Measurements from ENCODE around the gene ERBB4. TPM values are rescaled to one million over a fixed set of nuclear protein-coding genes. Genes with fewer than 3 reads are reported as not detected.
"Not testable (repeated sequence)": the region's sequence is repeated elsewhere in the genome, so short reads cannot be mapped to it uniquely, and the experiment has no call there.

ERBB4 gene
- total RNA-seq, 1 donor from 2014 or later = not detected

- intact Hi-C loops (cut with micrococcal nuclease) = no loop called here
These were observed 889.3 kb downstream of the ERBB4 start for GRCh38 chr2:211649331-211649730.

DNA sequence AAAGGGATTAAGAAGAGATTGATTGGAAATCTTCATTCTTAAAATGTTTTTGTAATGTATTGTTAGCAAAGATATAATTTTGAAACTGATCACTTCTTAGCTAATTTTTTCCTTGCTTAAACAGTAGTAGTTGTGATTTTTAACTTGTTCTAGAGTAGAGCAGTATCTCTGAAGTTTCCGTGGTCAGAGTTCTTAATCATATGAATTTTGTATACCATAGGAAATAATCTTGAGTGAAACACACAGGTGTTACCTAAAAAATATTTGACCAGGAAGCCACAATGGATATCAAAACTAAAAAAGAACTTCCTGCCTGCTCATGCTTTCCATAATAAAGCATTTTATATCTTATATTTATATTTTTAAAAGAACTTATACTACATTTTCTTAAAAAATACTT lies 907.1 kb downstream of the ERBB4 start:
- intact Hi-C loops (cut with micrococcal nuclease) = no loop called here

- intact Hi-C loops (cut with micrococcal nuclease) = no loop called here
These were observed 915.5 kb downstream of the ERBB4 start for GRCh38 chr2:211623096-211623495.

GRCh38 chr2:211620986-211621385 lies 917.6 kb downstream of the ERBB4 start:
- intact Hi-C loops (cut with micrococcal nuclease) = no loop called here

GRCh38 chr2:211617803-211618202 lies 920.8 kb downstream of the ERBB4 start:
- intact Hi-C loops (cut with micrococcal nuclease) = no loop called here

- intact Hi-C loops (cut with micrococcal nuclease) = no loop called here
These were observed 927.0 kb downstream of the ERBB4 start for GRCh38 chr2:211611621-211612020.

DNA sequence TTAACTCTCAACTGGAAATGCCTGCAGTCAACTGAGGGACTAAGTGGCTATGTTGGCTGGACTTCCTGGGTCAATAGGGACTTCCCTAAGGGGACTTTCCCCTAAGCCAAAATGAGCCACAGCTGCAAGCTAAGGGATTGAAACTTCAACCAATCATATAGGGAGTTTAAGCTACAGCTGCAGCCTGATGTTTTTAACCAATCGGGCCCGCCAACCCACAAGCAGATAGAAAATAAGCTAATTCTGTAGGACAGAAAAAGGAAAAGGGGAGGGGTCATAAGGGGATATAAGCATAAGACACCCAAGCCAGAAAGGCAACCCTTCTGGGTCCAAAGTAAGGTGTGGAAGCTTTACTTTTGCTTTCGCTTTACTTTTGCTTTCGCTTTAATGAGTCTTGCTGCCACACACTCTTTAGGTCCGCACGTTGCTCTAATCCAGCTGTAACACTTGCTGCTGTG lies 927.5 kb downstream of the ERBB4 start:
- intact Hi-C loops (cut with micrococcal nuclease) = no loop called here

GRCh38 chr2:211609127-211609526 lies 929.5 kb downstream of the ERBB4 start:
- intact Hi-C loops (cut with micrococcal nuclease) = no loop called here

GRCh38 chr2:211599146-211599545 lies 939.5 kb downstream of the ERBB4 start:
- intact Hi-C loops (cut with micrococcal nuclease) = no loop called here

GRCh38 chr2:211598238-211598637 lies 940.4 kb downstream of the ERBB4 start:
- intact Hi-C loops (cut with micrococcal nuclease) = no loop called here

- intact Hi-C loops (cut with micrococcal nuclease) = not testable (repeated sequence)
These were observed 946.6 kb downstream of the ERBB4 start for GRCh38 chr2:211592006-211592405.

DNA sequence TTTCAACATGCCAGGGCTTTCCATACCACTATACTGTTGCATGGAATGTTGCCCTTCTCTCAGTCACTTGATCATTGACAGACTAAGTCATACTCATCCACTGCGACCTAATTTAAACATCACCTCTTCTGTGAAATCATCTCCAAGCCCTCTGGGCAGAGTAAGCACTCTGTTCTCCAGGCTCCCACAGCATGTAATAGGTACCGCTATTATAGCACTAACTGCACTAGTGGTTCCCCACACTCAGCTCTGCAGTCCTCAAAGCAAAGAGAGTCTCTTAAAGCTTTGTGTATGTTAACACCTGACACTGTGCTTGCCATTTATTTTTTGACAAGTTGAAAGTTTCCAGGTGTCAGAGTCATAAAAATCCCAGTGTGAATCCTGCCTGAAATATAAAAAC lies 947.2 kb downstream of the ERBB4 start:
- intact Hi-C loops (cut with micrococcal nuclease) = no loop called here

GRCh38 chr2:211568439-211568838 lies 970.2 kb downstream of the ERBB4 start:
- intact Hi-C loops (cut with micrococcal nuclease) = no loop called here

GRCh38 chr2:211564441-211564840 lies 974.2 kb downstream of the ERBB4 start:
- intact Hi-C loops (cut with micrococcal nuclease) = no loop called here

- intact Hi-C loops (cut with micrococcal nuclease) = no loop called here
These were observed 993.0 kb downstream of the ERBB4 start for GRCh38 chr2:211545582-211545981.

DNA sequence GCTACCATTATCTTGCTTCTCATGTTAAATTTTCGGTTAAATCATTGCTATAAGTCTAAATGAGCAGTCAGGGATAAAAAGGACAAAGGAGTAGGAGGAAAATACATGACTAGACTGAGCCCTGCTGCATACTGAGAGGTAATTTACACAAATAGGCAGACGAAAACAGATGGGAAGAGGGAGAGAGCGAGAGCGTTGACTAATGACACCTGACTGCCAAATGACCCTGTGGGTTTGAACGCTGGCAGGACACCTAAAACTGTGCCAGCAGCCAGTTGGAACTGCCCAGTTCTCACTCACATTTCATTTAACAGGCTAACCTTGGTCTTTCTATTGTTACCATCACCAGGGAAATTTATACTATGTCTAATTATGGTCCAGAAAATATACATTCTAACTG lies 1004.0 kb downstream of the ERBB4 start:
- intact Hi-C loops (cut with micrococcal nuclease) = no loop called here

GRCh38 chr2:211524248-211524647 lies 1014.4 kb downstream of the ERBB4 start:
- intact Hi-C loops (cut with micrococcal nuclease) = not testable (repeated sequence)

DNA sequence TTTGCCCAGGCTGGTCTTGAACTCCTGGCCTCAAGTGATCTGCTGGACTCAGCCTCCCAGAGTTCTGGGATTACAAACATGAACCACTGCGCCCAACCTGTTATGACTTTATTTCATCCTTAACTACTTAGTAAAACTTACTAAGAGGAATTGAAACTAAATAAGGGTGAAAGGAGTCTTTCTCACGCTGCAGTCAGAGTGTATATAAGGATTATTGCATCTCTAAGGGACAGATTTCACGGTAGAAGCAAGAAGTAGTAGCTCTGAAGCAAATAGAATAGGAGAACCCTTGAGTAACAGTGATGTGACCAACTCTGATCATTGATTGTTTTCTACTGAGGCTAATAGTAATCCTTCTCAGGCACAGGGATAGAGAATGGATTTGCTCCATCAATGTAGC lies 1022.1 kb downstream of the ERBB4 start:
- intact Hi-C loops (cut with micrococcal nuclease) = no loop called here

- intact Hi-C loops (cut with micrococcal nuclease) = no loop called here
These were observed 1024.6 kb downstream of the ERBB4 start for GRCh38 chr2:211514049-211514448.

DNA sequence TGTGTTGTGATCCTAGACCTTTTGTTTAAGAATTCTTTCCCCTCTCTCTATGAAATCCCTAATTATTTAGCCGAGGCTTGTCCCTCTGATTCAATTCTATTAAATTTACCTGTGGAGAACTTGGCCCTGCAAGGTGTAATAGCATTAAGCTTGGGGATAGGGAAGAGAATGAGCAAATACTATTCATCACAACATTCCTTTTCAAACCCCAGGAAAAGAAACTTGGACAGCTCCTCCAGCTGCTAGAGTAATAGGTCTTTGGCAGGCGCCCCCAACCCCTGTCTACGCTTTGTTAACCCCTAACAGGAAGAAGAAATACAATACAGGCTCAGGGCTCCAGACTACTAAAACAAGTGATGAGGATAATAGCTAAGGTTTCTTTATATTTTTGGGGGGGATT lies 1025.2 kb downstream of the ERBB4 start:
- intact Hi-C loops (cut with micrococcal nuclease) = no loop called here

DNA sequence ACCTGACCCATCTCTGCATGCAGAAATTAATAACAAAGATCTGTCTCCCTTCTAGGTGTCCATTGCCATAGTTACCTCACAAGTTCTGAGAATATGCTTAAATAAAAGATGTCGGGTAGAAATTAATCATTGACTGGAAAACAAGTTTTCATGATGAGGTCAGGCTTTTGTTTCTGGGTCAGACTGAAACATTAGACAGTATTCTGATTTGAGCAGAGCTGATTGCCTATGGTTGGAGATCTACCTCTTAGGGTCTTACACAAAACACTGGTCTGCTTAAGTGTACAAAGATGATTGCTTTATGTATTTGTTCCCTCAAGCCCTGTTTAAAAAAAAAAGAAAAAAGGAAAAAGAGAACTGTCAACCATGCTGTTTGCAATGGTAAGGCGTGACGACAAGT lies 1025.8 kb downstream of the ERBB4 start:
- intact Hi-C loops (cut with micrococcal nuclease) = no loop called here

DNA sequence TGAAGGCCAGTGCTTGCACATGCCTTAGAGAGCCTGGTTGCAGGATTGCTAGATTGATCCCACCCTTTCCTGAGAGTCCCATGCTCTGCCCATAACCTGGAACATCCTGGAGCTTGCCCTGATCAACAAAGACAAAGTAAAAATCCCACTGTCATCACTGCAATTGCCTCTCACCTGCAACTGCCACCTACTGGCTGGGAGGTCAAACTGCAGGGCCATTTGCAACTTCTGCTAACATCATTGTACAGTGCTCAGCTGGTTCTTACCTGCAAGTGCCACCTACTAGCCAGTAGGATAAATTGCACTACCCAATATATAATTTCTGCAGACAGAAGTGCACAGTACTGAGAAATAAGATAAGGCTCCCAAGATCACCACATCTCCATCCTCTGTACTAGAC lies 1034.7 kb downstream of the ERBB4 start:
- intact Hi-C loops (cut with micrococcal nuclease) = no loop called here

DNA sequence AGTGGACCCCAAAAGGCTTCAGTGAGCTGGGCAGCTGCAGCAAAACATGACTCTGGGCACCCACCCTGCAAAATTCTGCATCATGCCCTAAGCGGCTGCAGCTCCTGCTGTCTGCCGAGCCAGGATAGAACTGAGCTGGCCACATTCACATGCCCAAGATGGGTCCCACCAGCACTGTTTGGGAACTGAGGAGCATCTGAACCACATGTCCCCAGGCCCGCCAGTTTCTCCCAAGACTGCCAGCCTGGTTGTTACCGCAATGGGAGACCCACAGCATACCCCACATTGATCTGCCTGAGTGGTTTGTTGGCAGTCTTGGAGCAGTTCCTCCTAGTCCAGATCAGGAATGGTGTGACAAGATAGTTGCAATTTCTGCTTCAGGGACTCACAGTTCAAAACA lies 1035.4 kb downstream of the ERBB4 start:
- intact Hi-C loops (cut with micrococcal nuclease) = no loop called here

GRCh38 chr2:211498551-211499205 lies 1039.9 kb downstream of the ERBB4 start:
- intact Hi-C loops (cut with micrococcal nuclease) = no loop called here

All from T-helper 1 cell treated with Interleukin-12 subunit alpha and Interleukin-12 subunit beta and Interleukin-4 antibody, amounts not matched to agents 30 ng/mL and 1 ng/mL, for 36 hours (primary cell).